GM21360 (cell line): Measurements from ENCODE around the gene DVL3.

ENCODE experiments used
- ATAC-seq: cut with Tn5 transposase; IDR thresholded peaks from one replicate; pipeline ENCODE4 v1.9.1; 2021; ENCODE audit warnings: mild to moderate bottlenecking, moderate library complexity; ENCODE audit not compliant: unreplicated experiment

The DVL3 gene

GRCh38 chr3:184209146-184209923, 54.2 kb downstream of the DVL3 start:
- ATAC-seq = no peak

- ATAC-seq = no peak
These were observed 56.1 kb downstream of the DVL3 start for GRCh38 chr3:184211297-184211696.

- no peak for ATAC-seq
These were observed 56.5 kb downstream of the DVL3 start for GRCh38 chr3:184211718-184212117.

GRCh38 chr3:184218814-184219213, 63.6 kb downstream of the DVL3 start:
- ATAC-seq = no peak

- no peak for ATAC-seq
These were observed 67.3 kb downstream of the DVL3 start for GRCh38 chr3:184222521-184222920.
